Measurements from ENCODE around the gene HDDC2. TPM values are rescaled to one million over a fixed set of nuclear protein-coding genes. Genes with fewer than 3 reads are reported as not detected.

The HDDC2 gene
- total RNA-seq, 1 experiment from 2014 or later: 95.6 TPM

- Histone ChIP-seq H3K9me2 (ENCODE audit: insufficient read depth) (no peaks in the 10 kb centered on the region), H3K27ac (ENCODE audit: low read depth, low read length) (no peak overlapping the region), H3K9ac (ENCODE audit: low read length) (no peak overlapping the region), H3K4me1 (ENCODE audit: control insufficient read depth in 1 of 2, insufficient read depth in 2 of 2, low read length in 2 of 2) (peaks cover 10 to 14% of the 10 kb centered on the region in 2 experiments; a peak in 2 of 4 replicates), H3K79me2 (ENCODE audit: insufficient read depth, low read length) (no peaks in the 10 kb centered on the region; the same call in 1 of the 2 replicates), H3K4me2 (ENCODE audit: low read length) (peak overlapping the region; percentile 20; the same call in 1 of the 2 replicates), H4K20me1 (ENCODE audit: insufficient read depth) (no peaks in the 10 kb centered on the region), H3K4me3 (replicated peaks in 1 of 2; ENCODE audit: low read depth in 1 of 2, low read length in 2 of 2) (no peak overlapping the region), H3K9me3 (ENCODE audit: control insufficient read depth in 1 of 2, insufficient read depth in 1 of 2, low read depth in 1 of 2, low read length in 2 of 2) (no peaks in the 10 kb centered on the region), H3K27me3 (ENCODE audit: insufficient read depth, low read length) (no peaks in the 10 kb centered on the region), H2AFZ (ENCODE audit: low read depth, low read length, poor library complexity, severe bottlenecking) (no peak overlapping the region), H3K36me3 (ENCODE audit: control insufficient read depth in 1 of 2, insufficient read depth in 2 of 2, low read length in 2 of 2) (no peaks in the 10 kb centered on the region)
- ATAC-seq (peak; percentile 83), DNase-seq (ENCODE audit: low read depth, low spot score) (no peak)
- no peak for TF ChIP-seq RAD21 (IDR thresholded peaks at IDR 0.05; ENCODE audit: low read depth)
- TF ChIP-seq MAX (IDR thresholded peaks at IDR 0.05): no peak
- no peak for TF ChIP-seq YY1 (IDR thresholded peaks at IDR 0.05; ENCODE audit: extremely low read depth, insufficient replicate concordance, low read depth, low read length)
- no peak for TF ChIP-seq POLR2A (IDR thresholded peaks at IDR 0.05; ENCODE audit: borderline replicate concordance, extremely low read depth, insufficient read depth, insufficient read length)
- no peak for TF ChIP-seq CTCF (IDR thresholded peaks at IDR 0.05 in 2 of 3, conservative IDR thresholded peaks at IDR 0.05 in 1 of 3; ENCODE audit: borderline replicate concordance in 1 of 3, insufficient read depth in 1 of 3, low read depth in 2 of 3, low read length in 2 of 3)
- TF ChIP-seq ZBTB33 (IDR thresholded peaks at IDR 0.05; ENCODE audit: extremely low read depth, insufficient replicate concordance, low read length): no peak
- no peak for TF ChIP-seq ZFX (IDR thresholded peaks at IDR 0.05)
- TF ChIP-seq EZH2 (IDR thresholded peaks at IDR 0.05): no peak
- TF ChIP-seq EGR1 (IDR thresholded peaks at IDR 0.05; ENCODE audit: low read depth): no peak
- TF ChIP-seq ZNF274 (IDR thresholded peaks at IDR 0.05; ENCODE audit: low read depth, low read length): no peak
- no peak for TF ChIP-seq SP1 (IDR thresholded peaks at IDR 0.05; ENCODE audit: low read depth)
- TF ChIP-seq ELF1 (IDR thresholded peaks at IDR 0.05; ENCODE audit: borderline replicate concordance, low read depth): no peak
- no peak for TF ChIP-seq CEBPB (IDR thresholded peaks at IDR 0.05; ENCODE audit: low read depth)
- TF ChIP-seq SRF (IDR thresholded peaks at IDR 0.05; ENCODE audit: low read depth): no peak
- TF ChIP-seq EZH2phosphoT487 (IDR thresholded peaks at IDR 0.05; ENCODE audit: borderline replicate concordance): no peak
- TF ChIP-seq POLR2AphosphoS5 (IDR thresholded peaks at IDR 0.05; ENCODE audit: low read depth, low read length): no peak
- no peak for TF ChIP-seq REST (IDR thresholded peaks at IDR 0.05; ENCODE audit: low read depth)
- ChIA-PET CTCF (no interaction called here), RAD21 (ENCODE audit: low non-redundant PET in 1 of 2, low total read pairs in 2 of 2, uncharacterized antibody in 2 of 2, unreplicated experiment in 2 of 2) (no interaction called here), POLR2A (no interaction called here)
- no TSS peak for BruUV-seq (replicated peaks)
- intact Hi-C loops (cut with micrococcal nuclease): no loop called here
Measured at GRCh38 chr6:125245523-125246264, 56.1 kb downstream of the HDDC2 start.

Measured in HCT116 (cell line).